SK-N-SH (cell line): Measurements from ENCODE around the gene MAT2A. TPM values are rescaled to one million over a fixed set of nuclear protein-coding genes. Genes with fewer than 3 reads are reported as not detected.
"Not testable (repeated sequence)": the region's sequence is repeated elsewhere in the genome, so short reads cannot be mapped to it uniquely, and the experiment has no call there.

Source experiments
- CTCF ChIA-PET: fragments of 300-600, 350-600 bp; formaldehyde crosslinking; extraction: SDS; loops from one replicate; lab custom pipeline; 2021; lab: Yijun Ruan, JAX
- POLR2A ChIA-PET: fragments of 350-600 bp; sonication (Branson Sonifier 250); formaldehyde crosslinking; extraction: SDS; loops from one replicate; lab custom pipeline; 2020; ENCODE audit warnings: antibody characterized with exemption, inconsistent platforms; lab: Yijun Ruan, JAX
- DNase-seq: peaks from one replicate; pipeline ENCODE4 v3.0.0; 2012
- H2AFZ ChIP-seq: fragments of 200-600 bp; sonication (generic); 2 replicates; pipeline ENCODE4 v1.8.1; 2016; ENCODE audit warnings: antibody characterized with exemption, mild to moderate bottlenecking, low read depth
- H3F3A ChIP-seq: fragments of 200-600 bp; sonication (generic); replicated peaks from 2 replicates; pipeline ENCODE3; 2016; ENCODE audit warnings: antibody characterized with exemption, mild to moderate bottlenecking; ENCODE audit not compliant: insufficient read depth
- H3K27ac ChIP-seq, 2 experiments: fragments of 200-500 bp in 1 of 2; fragments of 200-600 bp in 1 of 2; sonication (Bioruptor generic) in 1 of 2; sonication (generic), shearing (Covaris generic) in 1 of 2; 2 replicates each; pipeline versions ENCODE4 v1.5.1 to v1.6.1; 2014 to 2016; ENCODE audit warnings: low read depth in 2 of 2, inconsistent platforms in 1 of 2, low read length in 1 of 2, mild to moderate bottlenecking in 1 of 2, mixed read lengths in 1 of 2
- H3K27me3 ChIP-seq: fragments of 200-600 bp; sonication (generic), shearing (Covaris generic); 2 replicates; pipeline ENCODE4 v1.6.1; 2016; ENCODE audit warnings: mixed run types; ENCODE audit not compliant: insufficient read depth
- H3K36me3 ChIP-seq, 2 experiments: fragments of 200-500 bp in 1 of 2; fragments of 200-600 bp in 1 of 2; sonication (Bioruptor generic) in 1 of 2; sonication (generic) in 1 of 2; replicated peaks in 1 of 2; 2 replicates each; pipeline versions ENCODE3 to v1.5.1; 2014 to 2016; ENCODE audit warnings: low read length in 1 of 2, mild to moderate bottlenecking in 1 of 2; ENCODE audit not compliant: insufficient read depth in 2 of 2, control insufficient read depth in 1 of 2
- H3K4me1 ChIP-seq, 2 experiments: fragments of 200-500 bp in 1 of 2; fragments of 200-600 bp in 1 of 2; sonication (Bioruptor generic) in 1 of 2; sonication (generic), shearing (Covaris generic) in 1 of 2; 2 replicates each; pipeline versions ENCODE4 v1.5.1 to v1.6.1; 2014 to 2016; ENCODE audit warnings: low read depth in 1 of 2, low read length in 1 of 2, mixed run types in 1 of 2; ENCODE audit not compliant: insufficient read depth in 2 of 2, control insufficient read depth in 1 of 2
- H3K4me2 ChIP-seq: fragments of 200-600 bp; sonication (generic), shearing (Covaris generic); 2 replicates; pipeline ENCODE4 v1.6.1; 2017; ENCODE audit warnings: mixed run types
- H3K4me3 ChIP-seq, 2 experiments: fragments of 200-500 bp in 1 of 2; fragments of 200-600 bp in 1 of 2; sonication (Bioruptor generic) in 1 of 2; sonication (generic), shearing (Covaris generic) in 1 of 2; 2 replicates each; pipeline versions ENCODE4 v1.5.1 to v1.8.1; 2014 to 2016; ENCODE audit warnings: low read depth in 2 of 2, inconsistent platforms in 1 of 2, low read length in 1 of 2, mild to moderate bottlenecking in 1 of 2, mixed read lengths in 1 of 2, moderate library complexity in 1 of 2
- H3K79me2 ChIP-seq: fragments of 200-600 bp; sonication (generic); 2 replicates; pipeline ENCODE4 v1.8.1; 2017; ENCODE audit warnings: mild to moderate bottlenecking; ENCODE audit not compliant: insufficient read depth
- H3K9ac ChIP-seq: fragments of 200-600 bp; sonication (generic); 2 replicates; pipeline ENCODE4 v1.6.1; 2017; ENCODE audit warnings: mixed run types
- H3K9me2 ChIP-seq: fragments of 200-600 bp; sonication (generic); 2 replicates; pipeline ENCODE4 v1.6.1; 2017; ENCODE audit warnings: mixed run types
- H3K9me3 ChIP-seq: fragments of 200-600 bp; sonication (generic); 2 replicates; pipeline ENCODE4 v1.6.1; 2017; ENCODE audit warnings: mixed run types, mild to moderate bottlenecking, moderate library complexity
- H4K20me1 ChIP-seq: fragments of 200-600 bp; sonication (generic); 2 replicates; pipeline ENCODE4 v1.6.1; 2017; ENCODE audit warnings: mild to moderate bottlenecking, mixed run types; ENCODE audit not compliant: insufficient read depth
- CHD2 ChIP-seq: fragments of 150-350 bp; IDR thresholded peaks from 2 replicates; pipeline ENCODE4 v1.6.1; 2018; ENCODE audit warnings: low read length; ENCODE audit not compliant: partially characterized antibody
- POLR2AphosphoS5 ChIP-seq: IDR thresholded peaks from 2 replicates; pipeline ENCODE4 v1.6.1; 2012; ENCODE audit warnings: low read depth, low read length
- WGBS: methylation state at CpG from one replicate; pipeline ENCODE4 v1.1.6; 2017; ENCODE audit warnings: low lambda C conversion rate; 5-methylcytosine and 5-hydroxymethylcytosine counted together
- polyA plus RNA-seq, 3 experiments: library from polyadenylated mRNA; depleted of rRNA; stranded (reverse); fragments of >200 nt; gene quantifications; 2 replicates each; pipeline ENCODE4 v1.2.3, GENCODE V29; 2012
- TF ChIP-seq, protein P1 (sequence below): fragments of 150-350 bp; IDR thresholded peaks from 2 replicates; pipeline ENCODE4 v1.6.1; 2017; ENCODE audit warnings: antibody characterized with exemption, low read length, low read depth, borderline replicate concordance
- TF ChIP-seq, protein P2 (sequence below): fragments of 200-600 bp; sonication (generic); IDR thresholded peaks from 2 replicates; pipeline ENCODE4 v1.6.1; 2017; ENCODE audit warnings: antibody characterized with exemption, mild to moderate bottlenecking, moderate library complexity

The MAT2A gene
- polyA plus RNA-seq, 1 of the 3 experiments (the other 2 are of a cell fraction): 187 TPM

- Histone ChIP-seq H3K36me3 (peaks cover 55 to 56% of the 10 kb centered on the region in 2 experiments), H3F3A (peaks cover 39% of the 10 kb centered on the region), H3K9ac (peak overlapping the region; percentile 99; the same call in 1 of the 2 replicates)
- WGBS: 25% methylated on average over 4 of the region's 4 CpGs
- no peak for DNase-seq
- TF ChIP-seq, protein P1, sequence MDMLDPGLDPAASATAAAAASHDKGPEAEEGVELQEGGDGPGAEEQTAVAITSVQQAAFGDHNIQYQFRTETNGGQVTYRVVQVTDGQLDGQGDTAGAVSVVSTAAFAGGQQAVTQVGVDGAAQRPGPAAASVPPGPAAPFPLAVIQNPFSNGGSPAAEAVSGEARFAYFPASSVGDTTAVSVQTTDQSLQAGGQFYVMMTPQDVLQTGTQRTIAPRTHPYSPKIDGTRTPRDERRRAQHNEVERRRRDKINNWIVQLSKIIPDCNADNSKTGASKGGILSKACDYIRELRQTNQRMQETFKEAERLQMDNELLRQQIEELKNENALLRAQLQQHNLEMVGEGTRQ: no peak
- TF ChIP-seq, all 33 proteins: peak for 0
- ChIA-PET CTCF (interaction anchor here (1.6 to 10.6 kb wide), 4 partner anchors 9 to 120 kb away, joined by 4 to 146 read pairs (median 86); partner anchors contain the start of gene SH2D6), POLR2A (interaction anchor here (1.6 to 6.1 kb wide), 9 partner anchors 10 to 121 kb away, joined by 5 to 106 read pairs (median 75); partner anchors contain the start of genes GGCX and SH2D6)
- no peaks in the 10 kb centered on the region for H3K27me3 ChIP-seq
- H2AFZ ChIP-seq: no peak overlapping the region
- H3K9me2 ChIP-seq: no peaks in the 10 kb centered on the region
- peak overlapping the region in 1 of 2 experiments; percentile 43; a peak in 2 of 4 replicates for H3K27ac ChIP-seq
- no peaks in the 10 kb centered on the region for H3K9me3 ChIP-seq
- H3K4me3 ChIP-seq: peak overlapping the region; percentile 94 to 99
- H3K4me2 ChIP-seq: peak overlapping the region; percentile 91
- H4K20me1 ChIP-seq: peaks cover 63% of the 10 kb centered on the region
- peaks cover 66% of the 10 kb centered on the region for H3K79me2 ChIP-seq
- peaks cover 29 to 36% of the 10 kb centered on the region in 2 experiments; a peak in 3 of 4 replicates for H3K4me1 ChIP-seq
Observed at GRCh38 chr2:85541262-85541661, 2.3 kb downstream of the MAT2A start.

DNA sequence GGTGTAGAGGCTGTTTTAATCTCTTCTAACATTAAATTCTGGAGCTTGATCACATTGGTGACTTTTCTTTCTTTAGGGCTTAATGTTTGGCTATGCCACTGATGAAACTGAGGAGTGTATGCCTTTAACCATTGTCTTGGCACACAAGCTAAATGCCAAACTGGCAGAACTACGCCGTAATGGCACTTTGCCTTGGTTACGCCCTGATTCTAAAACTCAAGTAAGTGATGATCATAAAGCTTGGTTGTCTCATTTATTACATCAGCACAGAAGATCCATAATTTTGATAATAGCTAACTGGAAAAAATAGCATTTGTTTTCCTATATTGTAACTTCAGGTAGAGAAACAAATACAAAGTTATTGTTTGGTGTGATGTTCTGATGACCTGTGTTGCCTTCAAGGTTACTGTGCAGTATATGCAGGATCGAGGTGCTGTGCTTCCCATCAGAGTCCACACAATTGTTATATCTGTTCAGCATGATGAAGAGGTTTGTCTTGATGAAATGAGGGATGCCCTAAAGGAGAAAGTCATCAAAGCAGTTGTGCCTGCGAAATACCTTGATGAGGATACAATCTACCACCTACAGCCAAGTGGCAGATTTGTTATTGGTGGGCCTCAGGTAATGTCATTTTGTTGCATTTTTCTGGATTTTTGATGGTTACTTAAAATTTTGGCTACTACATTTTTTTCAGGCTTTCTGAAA lies 2.9 kb downstream of the MAT2A start:
- CTCF ChIA-PET: interaction anchor here (7.4 to 10.6 kb wide), 3 partner anchors 8 to 121 kb away, joined by 61 to 146 read pairs (median 111); partner anchors contain the start of gene SH2D6
- Histone ChIP-seq H2AFZ (no peak overlapping the region), H3K79me2 (peaks cover 59% of the 10 kb centered on the region), H3K9me3 (no peaks in the 10 kb centered on the region), H3K27ac (peak overlapping the region in 1 of 2 experiments; percentile 43; a peak in 3 of 4 replicates), H3F3A (peaks cover 45% of the 10 kb centered on the region), H4K20me1 (peaks cover 63% of the 10 kb centered on the region), H3K27me3 (no peaks in the 10 kb centered on the region), H3K4me2 (peak overlapping the region; percentile 91), H3K9me2 (no peaks in the 10 kb centered on the region), H3K36me3 (peaks cover 56 to 59% of the 10 kb centered on the region in 2 experiments), H3K4me1 (peaks cover 22 to 30% of the 10 kb centered on the region in 2 experiments; a peak in 3 of 4 replicates), H3K4me3 (peak overlapping the region; percentile 94 to 99; a peak in 3 of 4 replicates), H3K9ac (peak overlapping the region; percentile 99; the same call in 1 of the 2 replicates)
- TF ChIP-seq CHD2: no peak
- TF ChIP-seq POLR2AphosphoS5: peak; percentile 11; the same call in 1 of the 2 replicates
- POLR2A ChIA-PET: interaction anchor here (0.6 to 6.1 kb wide), 9 partner anchors 9 to 662 kb away, joined by 3 to 106 read pairs (median 75); partner anchors contain the start of gene SH2D6
- whole genome bisulfite sequencing: 62% methylated on average over 5 of the region's 5 CpGs
- DNase-seq: no peak

DNA sequence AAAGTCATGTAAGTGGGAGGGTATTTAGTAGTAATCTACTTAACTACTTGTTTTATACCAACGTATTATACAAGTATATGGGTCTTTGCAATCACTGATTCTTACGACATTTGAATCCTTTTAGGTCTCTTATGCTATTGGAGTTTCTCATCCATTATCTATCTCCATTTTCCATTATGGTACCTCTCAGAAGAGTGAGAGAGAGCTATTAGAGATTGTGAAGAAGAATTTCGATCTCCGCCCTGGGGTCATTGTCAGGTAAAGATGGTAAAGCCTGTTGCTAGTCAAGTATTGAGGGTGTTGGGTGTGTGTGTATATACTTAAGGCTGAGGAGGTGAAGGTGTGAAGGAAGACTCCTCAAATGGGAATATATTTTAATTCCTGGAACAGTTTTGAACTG lies 3.8 kb downstream of the MAT2A start:
- Histone ChIP-seq H3K4me2 (no peak overlapping the region), H4K20me1 (peaks cover 63% of the 10 kb centered on the region), H3K36me3 (peaks cover 56 to 61% of the 10 kb centered on the region in 2 experiments), H3K9ac (no peak overlapping the region), H3K4me1 (peaks cover 15 to 21% of the 10 kb centered on the region in 2 experiments; a peak in 3 of 4 replicates), H3K27me3 (no peaks in the 10 kb centered on the region), H3K79me2 (peaks cover 51% of the 10 kb centered on the region), H3F3A (peaks cover 54% of the 10 kb centered on the region), H2AFZ (no peak overlapping the region), H3K9me2 (no peaks in the 10 kb centered on the region), H3K9me3 (no peaks in the 10 kb centered on the region), H3K27ac (no peak overlapping the region; a peak in 1 of 4 replicates), H3K4me3 (no peak overlapping the region)
- DNase-seq: no peak
- TF ChIP-seq POLR2AphosphoS5: 0 out of 2 replicates have a peak, but pooled peaks have one; percentile 5
- TF ChIP-seq, protein P2, sequence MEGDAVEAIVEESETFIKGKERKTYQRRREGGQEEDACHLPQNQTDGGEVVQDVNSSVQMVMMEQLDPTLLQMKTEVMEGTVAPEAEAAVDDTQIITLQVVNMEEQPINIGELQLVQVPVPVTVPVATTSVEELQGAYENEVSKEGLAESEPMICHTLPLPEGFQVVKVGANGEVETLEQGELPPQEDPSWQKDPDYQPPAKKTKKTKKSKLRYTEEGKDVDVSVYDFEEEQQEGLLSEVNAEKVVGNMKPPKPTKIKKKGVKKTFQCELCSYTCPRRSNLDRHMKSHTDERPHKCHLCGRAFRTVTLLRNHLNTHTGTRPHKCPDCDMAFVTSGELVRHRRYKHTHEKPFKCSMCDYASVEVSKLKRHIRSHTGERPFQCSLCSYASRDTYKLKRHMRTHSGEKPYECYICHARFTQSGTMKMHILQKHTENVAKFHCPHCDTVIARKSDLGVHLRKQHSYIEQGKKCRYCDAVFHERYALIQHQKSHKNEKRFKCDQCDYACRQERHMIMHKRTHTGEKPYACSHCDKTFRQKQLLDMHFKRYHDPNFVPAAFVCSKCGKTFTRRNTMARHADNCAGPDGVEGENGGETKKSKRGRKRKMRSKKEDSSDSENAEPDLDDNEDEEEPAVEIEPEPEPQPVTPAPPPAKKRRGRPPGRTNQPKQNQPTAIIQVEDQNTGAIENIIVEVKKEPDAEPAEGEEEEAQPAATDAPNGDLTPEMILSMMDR: no peak
- POLR2A ChIA-PET: interaction anchor here (1.0 to 5.5 kb wide), 3 partner anchors 19 to 124 kb away, joined by 5 to 85 read pairs (median 38); partner anchors contain the start of gene SH2D6
- 81% methylated on average over 4 of the region's 4 CpGs for WGBS
- CTCF ChIA-PET: interaction anchor here (7.4 to 10.6 kb wide), 3 partner anchors 8 to 122 kb away, joined by 61 to 146 read pairs (median 111); partner anchors contain the start of gene SH2D6

GRCh38 chr2:85544254-85544691 lies 5.3 kb downstream of the MAT2A start:
- H3K27ac ChIP-seq: peak overlapping the region in 1 of 2 experiments; percentile 24; a peak in 1 of 4 replicates
- not testable (repeated sequence) for H2AFZ ChIP-seq, H3K9ac ChIP-seq, H3K9me2 ChIP-seq, H3K9me3 ChIP-seq, H3K27me3 ChIP-seq, H3K4me3 ChIP-seq, DNase-seq, H3K4me2 ChIP-seq
- ChIA-PET POLR2A (interaction anchor here (0.9 to 8.2 kb wide), 5 partner anchors 20 to 124 kb away, joined by 3 to 87 read pairs (median 5); partner anchors contain the start of gene SH2D6), CTCF (interaction anchor here (1.6 to 10.6 kb wide), 3 partner anchors 6 to 123 kb away, joined by 4 to 146 read pairs (median 111); partner anchors contain the start of gene SH2D6)
- WGBS: 85% methylated on average over 3 of the region's 3 CpGs
- H3F3A ChIP-seq: peaks cover 66% of the 10 kb centered on the region
- H3K79me2 ChIP-seq: peaks cover 42% of the 10 kb centered on the region
- H3K36me3 ChIP-seq: peaks cover 60 to 61% of the 10 kb centered on the region in 2 experiments
- H4K20me1 ChIP-seq: peaks cover 63% of the 10 kb centered on the region
- peaks cover 16 to 19% of the 10 kb centered on the region in 2 experiments for H3K4me1 ChIP-seq
